ENCODE data around the gene ATRIP. TPM values are rescaled to one million over a fixed set of nuclear protein-coding genes. Genes with fewer than 3 reads are reported as not detected.

ATRIP gene
- total and polyA plus RNA-seq, 2 donors from 2014 or later = 5.4 to 6.7 TPM

DNA sequence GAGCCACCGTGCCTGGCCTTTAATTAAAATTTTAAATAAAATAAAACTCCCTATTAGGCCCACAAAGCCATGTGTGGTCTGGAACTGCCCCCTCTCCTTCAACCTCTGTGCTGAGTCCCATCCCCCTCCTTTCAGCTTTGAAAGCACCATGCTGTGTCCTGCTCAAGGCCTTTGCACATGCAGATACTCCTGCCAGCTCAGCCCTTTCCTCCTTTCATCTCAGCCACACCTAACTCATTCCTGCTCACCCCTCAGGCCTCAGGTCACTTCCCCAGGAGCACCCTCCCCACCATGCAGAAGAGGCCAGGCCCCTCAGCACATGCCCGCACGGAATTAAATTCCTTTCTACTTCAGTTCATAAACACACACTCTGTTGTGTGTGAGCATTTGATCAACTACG is 28.1 kb downstream of the ATRIP start:
- Histone ChIP-seq H3K4me3 (ENCODE audit: low read length in 3 of 3) (no peak overlapping the region), H3K36me3 (ENCODE audit: control insufficient read depth in 2 of 3, insufficient read depth in 3 of 3, low read length in 3 of 3) (no peaks in the 10 kb centered on the region), H3K9me3 (ENCODE audit: control insufficient read depth in 2 of 3, insufficient read depth in 1 of 3, low read length in 3 of 3) (no peaks in the 10 kb centered on the region), H3K4me1 (ENCODE audit: control insufficient read depth in 2 of 3, insufficient read depth in 2 of 3, low read depth in 1 of 3, low read length in 3 of 3) (peaks cover 0 to 12% (median 0%) of the 10 kb centered on the region in 3 donors), H3K9ac (ENCODE audit: low read length in 3 of 3) (no peak overlapping the region), H3K27ac (ENCODE audit: low read depth in 2 of 2, low read length in 2 of 2) (no peak overlapping the region), H3K27me3 (ENCODE audit: control insufficient read depth, insufficient read depth, low read length) (no peaks in the 10 kb centered on the region)
- TF ChIP-seq, protein P1, sequence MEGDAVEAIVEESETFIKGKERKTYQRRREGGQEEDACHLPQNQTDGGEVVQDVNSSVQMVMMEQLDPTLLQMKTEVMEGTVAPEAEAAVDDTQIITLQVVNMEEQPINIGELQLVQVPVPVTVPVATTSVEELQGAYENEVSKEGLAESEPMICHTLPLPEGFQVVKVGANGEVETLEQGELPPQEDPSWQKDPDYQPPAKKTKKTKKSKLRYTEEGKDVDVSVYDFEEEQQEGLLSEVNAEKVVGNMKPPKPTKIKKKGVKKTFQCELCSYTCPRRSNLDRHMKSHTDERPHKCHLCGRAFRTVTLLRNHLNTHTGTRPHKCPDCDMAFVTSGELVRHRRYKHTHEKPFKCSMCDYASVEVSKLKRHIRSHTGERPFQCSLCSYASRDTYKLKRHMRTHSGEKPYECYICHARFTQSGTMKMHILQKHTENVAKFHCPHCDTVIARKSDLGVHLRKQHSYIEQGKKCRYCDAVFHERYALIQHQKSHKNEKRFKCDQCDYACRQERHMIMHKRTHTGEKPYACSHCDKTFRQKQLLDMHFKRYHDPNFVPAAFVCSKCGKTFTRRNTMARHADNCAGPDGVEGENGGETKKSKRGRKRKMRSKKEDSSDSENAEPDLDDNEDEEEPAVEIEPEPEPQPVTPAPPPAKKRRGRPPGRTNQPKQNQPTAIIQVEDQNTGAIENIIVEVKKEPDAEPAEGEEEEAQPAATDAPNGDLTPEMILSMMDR (IDR thresholded peaks at IDR 0.05; ENCODE audit: borderline replicate concordance, extremely low read depth, insufficient read depth) = no peak
- FAIRE-seq (no peak), DNase-seq (peak in 3 of 5 donors; percentile 31 to 51 (median 43))
- intact Hi-C loops (cut with DNase I) = no loop called here

DNA sequence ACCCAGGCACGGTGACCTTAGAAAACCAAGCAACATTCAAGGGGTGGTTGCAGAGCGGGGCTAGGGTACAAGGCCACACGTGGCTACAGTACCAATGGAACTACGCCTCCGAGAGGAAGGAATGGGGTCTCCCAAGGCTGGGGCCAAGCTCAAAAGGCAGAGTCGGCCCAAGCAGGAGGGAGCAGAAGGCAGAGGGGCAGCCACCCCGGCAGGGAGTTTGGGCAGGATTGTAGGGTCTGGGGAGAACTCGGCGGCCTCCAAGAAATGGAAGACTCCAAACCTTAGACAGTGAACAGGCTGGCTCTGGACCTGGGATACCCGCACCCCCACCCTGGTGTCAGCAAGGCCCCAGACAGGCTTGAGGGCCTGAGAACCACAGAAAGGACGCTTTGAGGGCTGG is 28.7 kb downstream of the ATRIP start:
- no peak overlapping the region for H3K9ac ChIP-seq (ENCODE audit: low read length in 3 of 3)
- TF ChIP-seq, protein P1 (IDR thresholded peaks at IDR 0.05; ENCODE audit: borderline replicate concordance, extremely low read depth, insufficient read depth) = no peak
- H3K27me3 ChIP-seq (ENCODE audit: control insufficient read depth, insufficient read depth, low read length) = no peaks in the 10 kb centered on the region
- H3K27ac ChIP-seq (ENCODE audit: low read depth in 2 of 2, low read length in 2 of 2) = no peak overlapping the region
- FAIRE-seq = no peak
- H3K4me3 ChIP-seq (ENCODE audit: low read length in 3 of 3) = no peak overlapping the region
- no peaks in the 10 kb centered on the region for H3K36me3 ChIP-seq (ENCODE audit: control insufficient read depth in 2 of 3, insufficient read depth in 3 of 3, low read length in 3 of 3)
- intact Hi-C loops (cut with DNase I) = no loop called here
- peaks cover 0 to 8% (median 0%) of the 10 kb centered on the region in 3 donors for H3K4me1 ChIP-seq (ENCODE audit: control insufficient read depth in 2 of 3, insufficient read depth in 2 of 3, low read depth in 1 of 3, low read length in 3 of 3)
- no peaks in the 10 kb centered on the region for H3K9me3 ChIP-seq (ENCODE audit: control insufficient read depth in 2 of 3, insufficient read depth in 1 of 3, low read length in 3 of 3)
- DNase-seq = peak in 1 of 5 donors; percentile 48

DNA sequence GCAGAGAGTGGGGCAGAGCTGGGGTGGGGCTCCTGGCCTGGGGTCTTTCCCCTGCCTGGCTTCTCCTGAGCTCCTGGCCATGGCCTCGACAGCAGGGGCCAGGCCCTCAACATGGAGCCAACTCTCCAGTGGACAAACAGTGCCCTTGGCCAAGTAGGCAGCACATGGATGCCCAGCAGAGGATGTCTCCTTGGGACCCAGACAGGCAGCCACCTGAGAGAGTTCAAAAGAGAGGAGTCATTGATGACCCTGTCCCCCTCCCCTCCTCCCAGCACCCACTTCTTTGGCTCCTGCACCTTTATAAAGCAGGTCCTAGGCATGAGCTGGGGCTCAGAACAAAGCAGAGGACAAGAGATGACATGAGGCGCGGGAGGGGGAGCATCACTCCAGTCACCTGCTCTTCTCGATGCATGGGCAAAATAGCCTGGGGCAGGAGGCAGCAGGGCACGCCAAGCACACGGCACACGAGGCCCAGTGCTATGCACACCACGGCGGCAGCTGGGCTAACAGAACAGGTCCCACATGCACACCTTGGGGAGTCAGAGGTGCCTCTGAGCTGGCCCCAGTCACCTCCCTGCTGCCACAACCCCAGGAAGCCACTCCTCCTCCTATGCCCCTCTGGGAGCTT is 30.0 kb downstream of the ATRIP start:
- Histone ChIP-seq H3K4me1 (ENCODE audit: control insufficient read depth in 2 of 3, insufficient read depth in 2 of 3, low read depth in 1 of 3, low read length in 3 of 3) (peaks cover 0 to 4% (median 0%) of the 10 kb centered on the region in 3 donors), H3K4me3 (ENCODE audit: low read length in 3 of 3) (no peak overlapping the region), H3K9me3 (ENCODE audit: control insufficient read depth in 2 of 3, insufficient read depth in 1 of 3, low read length in 3 of 3) (no peaks in the 10 kb centered on the region), H3K36me3 (ENCODE audit: control insufficient read depth in 2 of 3, insufficient read depth in 3 of 3, low read length in 3 of 3) (no peaks in the 10 kb centered on the region), H3K9ac (ENCODE audit: low read length in 3 of 3) (no peak overlapping the region), H3K27ac (ENCODE audit: low read depth in 2 of 2, low read length in 2 of 2) (no peak overlapping the region), H3K27me3 (ENCODE audit: control insufficient read depth, insufficient read depth, low read length) (no peaks in the 10 kb centered on the region)
- no peak for FAIRE-seq
- intact Hi-C loops (cut with DNase I) = no loop called here
- TF ChIP-seq, protein P1 (IDR thresholded peaks at IDR 0.05; ENCODE audit: borderline replicate concordance, extremely low read depth, insufficient read depth) = no peak
- DNase-seq = peak in 1 of 5 donors; percentile 44
